ENCODE data around the gene BICDL1.

- no peak for TF ChIP-seq CTCF (conservative IDR thresholded peaks at IDR 0.05; ENCODE audit: low read depth, low read length)
- TF ChIP-seq EZH2 (IDR thresholded peaks at IDR 0.05; ENCODE audit: borderline replicate concordance, low read depth, low read length, poor library complexity, severe bottlenecking): no peak
These were observed 43.2 kb downstream of the BICDL1 start for GRCh38 chr12:120032242-120032641.

Measured in A673 (cell line).